HG02678 (cell line): ENCODE measurements around the gene CNTNAP2.
A peak's percentile ranks its signal among the peaks of the same experiment; 100 is the strongest.

Experiments used
- ATAC-seq: cut with Tn5 transposase; IDR thresholded peaks from one replicate; pipeline ENCODE4 v1.9.1; 2021; ENCODE audit warnings: mild to moderate bottlenecking, moderate library complexity; ENCODE audit not compliant: unreplicated experiment

The CNTNAP2 gene

DNA sequence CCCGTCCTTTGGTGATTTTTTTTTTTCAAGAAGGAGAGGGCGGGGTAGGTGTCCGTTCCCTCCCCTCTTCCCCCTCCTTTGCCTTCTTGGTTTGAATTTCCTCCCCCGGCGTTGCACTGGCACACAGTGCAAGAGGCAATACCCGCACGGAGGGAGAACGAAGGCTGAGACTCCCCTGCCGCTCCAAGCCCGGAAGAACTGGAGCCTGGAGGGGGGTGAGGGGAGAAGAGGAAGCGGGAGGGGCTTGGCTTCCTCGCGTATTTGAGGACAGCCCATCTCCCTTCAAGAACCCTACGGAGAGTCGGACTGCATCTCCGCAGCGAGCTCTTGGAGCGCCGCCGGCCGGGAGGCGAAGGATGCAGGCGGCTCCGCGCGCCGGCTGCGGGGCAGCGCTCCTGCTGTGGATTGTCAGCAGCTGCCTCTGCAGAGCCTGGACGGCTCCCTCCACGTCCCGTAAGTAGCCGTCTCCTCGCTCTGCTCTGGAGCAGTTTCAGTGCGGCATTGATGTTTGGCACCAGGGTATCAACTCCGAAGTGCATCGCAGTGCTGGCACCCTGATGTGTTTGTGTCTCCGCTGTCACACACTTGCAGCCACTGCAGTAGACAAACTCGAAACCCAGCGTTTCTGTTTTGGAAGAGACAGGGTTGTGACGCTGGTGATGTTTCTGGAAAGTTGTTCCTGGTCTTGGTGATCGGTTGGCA is at the start of gene CNTNAP2:
TSS of gene CNTNAP2 (plus strand) at position 281 of the 702 bp plus-strand sequence. CDS start at position 357, 76 bp downstream.
- ATAC-seq = no peak

DNA sequence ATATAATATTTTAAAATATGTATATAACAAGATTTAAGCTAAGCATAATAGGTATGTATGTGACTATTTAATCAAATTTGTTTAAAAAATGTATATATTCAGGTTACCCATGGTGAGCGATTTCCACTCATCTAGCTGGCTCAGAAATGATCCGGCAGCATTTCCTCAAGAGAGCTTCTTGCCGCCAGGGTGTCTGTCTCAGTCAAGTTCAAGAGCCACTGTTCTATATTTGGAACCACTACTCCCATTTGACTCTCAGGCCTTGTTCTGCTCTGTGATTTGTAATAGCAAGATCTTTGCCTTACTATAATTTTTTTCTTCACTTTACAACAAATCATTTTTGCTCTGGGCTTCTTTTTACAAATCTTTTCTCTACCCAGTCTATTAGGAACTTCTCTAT is 48.7 kb upstream of the CNTNAP2 start:
- no peak for ATAC-seq

DNA sequence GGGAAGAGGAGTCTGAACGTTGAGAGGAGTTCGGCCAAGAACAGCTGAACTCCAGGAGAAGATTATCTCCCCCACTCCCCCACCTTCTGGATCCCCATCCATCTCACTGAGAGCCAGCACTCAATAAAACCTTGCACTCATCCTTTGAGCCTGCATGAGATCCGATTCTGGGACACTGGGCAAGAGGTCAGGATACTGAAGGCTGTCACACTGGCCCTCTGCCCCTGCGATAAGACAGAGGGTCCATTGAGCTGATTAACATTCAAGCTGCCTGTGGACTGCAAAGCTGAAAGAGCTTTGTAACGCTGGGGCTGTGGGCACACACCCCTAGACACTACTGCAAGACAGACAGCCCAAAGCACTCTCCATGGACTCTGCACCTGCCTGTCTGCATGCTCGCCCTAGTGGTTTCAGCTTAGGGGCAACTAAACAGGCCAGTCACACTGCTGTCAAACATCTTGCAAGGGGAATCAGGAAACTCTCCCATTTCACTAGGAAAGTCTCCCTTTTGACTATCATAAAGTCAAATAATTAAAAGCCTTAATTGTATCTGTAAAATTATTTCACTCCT is 42.3 kb upstream of the CNTNAP2 start:
- no peak for ATAC-seq

DNA sequence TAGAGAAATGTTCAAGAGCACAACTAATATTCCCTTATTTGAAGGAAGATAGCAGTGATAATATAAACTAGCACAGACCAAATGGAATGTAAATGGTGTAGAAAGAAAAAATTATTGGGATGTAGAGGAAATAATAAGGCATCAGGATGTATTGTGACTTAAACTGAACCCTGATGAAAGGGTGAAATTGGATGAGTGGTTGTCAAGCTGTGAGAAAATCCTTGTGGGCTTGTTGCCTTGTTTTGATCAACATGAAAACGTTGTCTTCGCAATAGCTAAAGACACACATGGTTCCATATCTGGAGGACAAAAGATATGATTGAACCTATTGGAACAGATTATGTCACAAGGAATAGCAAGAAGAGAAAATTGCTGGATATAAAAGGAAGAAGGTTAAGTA is 40.3 kb upstream of the CNTNAP2 start:
- no peak for ATAC-seq

DNA sequence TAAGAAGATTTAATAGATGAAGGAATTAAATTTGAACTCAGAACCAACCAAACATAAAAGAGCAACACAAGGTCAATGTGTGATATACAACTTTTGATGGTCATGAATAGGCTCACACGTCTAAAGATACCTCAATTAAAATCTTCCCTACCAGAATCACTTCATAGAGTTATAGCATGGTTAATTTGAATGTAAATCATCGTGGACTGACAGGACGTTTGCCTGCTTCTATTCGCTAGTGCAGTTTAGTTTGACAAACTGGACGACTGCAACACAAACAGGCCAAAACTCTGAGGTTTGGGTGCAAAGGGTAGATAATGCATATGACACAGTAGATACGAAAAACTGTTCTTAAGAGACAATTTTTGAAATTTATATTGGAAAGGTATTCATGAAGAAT is 32.5 kb upstream of the CNTNAP2 start:
- no peak for ATAC-seq

DNA sequence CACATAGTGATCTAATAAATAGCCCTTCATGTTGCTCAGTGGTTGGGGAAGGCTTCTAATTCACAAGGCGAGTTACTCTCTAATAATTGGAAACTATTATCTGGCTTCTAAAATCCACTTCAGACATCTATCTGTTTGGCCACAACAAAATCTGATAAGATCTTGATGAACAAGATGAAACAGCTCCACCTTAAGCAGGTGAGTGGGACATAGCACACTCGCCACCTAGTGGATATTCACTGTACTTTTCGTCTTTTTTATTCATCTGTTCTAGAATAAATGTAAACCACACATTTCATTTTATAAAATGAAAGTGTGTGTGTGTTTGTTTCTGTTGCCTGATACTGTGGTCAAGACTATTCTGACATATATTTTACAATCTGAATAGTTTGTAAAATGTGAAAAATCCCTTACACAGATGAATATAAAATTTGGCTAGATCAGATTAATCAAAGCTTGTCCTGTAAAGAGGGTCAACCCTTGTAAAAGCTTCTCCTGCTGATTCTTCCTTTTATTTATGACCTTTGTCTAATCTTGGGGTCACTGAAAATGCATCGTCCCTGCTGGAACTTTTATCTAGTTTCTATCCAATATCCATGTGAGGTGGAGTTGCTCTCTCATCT is 26.5 kb upstream of the CNTNAP2 start:
- peak; percentile 81 for ATAC-seq

DNA sequence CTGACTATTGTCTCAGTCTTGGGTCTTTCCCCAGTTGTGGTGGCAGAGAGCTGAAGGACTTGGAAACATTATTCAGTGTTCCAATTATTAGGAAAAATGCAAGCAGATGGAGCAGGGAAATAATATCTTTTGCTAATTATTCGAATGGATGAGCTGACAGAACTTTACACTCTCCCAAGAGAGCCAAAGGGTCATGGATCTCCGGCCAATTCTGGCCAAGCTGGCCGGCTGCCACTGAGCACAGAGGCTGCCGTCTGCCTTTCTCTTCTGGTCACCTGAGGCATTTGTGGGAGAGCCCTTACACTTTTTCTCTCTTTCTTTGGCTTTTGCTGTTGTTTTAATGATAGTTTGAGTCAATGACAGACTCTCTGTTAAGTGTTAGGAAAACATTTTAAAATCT is 22.2 kb upstream of the CNTNAP2 start:
- no peak for ATAC-seq

DNA sequence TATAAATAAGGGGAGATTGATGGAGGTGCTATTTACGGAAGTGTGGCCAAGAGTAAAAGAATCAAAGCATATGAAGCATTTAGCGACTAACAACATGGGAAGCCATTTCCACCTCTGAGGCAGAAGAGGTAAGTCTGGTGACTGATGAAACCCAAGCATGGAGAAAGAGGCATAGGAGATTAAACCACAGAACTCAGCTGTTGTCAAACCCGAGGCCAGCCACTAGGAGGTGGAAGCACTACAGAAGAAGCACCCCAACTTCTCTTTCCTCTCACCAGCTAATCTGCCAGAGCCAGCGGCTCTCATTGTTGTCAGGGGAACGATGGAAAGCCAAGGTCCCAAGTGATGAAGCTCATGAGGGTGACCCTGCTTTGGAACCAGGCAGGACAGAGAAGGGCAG is 19.6 kb upstream of the CNTNAP2 start:
- no peak for ATAC-seq

DNA sequence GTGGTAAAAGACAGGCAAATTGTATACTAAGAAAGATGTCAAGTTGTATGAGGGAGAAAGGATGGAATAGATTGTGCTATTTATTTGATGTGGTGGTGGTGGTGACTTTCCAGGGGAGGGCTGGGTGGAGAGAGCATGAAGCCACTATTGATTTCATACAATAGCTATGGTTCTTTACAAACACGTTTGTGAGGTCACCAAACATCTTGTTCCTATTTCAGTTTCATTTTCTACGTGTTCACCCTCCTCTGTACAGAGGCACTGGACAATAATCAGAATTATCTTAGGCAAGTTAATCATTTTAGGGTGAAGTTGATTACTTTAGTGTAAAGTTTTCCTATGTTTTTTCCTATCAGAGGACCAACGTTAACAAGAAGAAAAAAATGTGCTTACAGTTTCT is 10.3 kb upstream of the CNTNAP2 start:
- ATAC-seq = no peak

DNA sequence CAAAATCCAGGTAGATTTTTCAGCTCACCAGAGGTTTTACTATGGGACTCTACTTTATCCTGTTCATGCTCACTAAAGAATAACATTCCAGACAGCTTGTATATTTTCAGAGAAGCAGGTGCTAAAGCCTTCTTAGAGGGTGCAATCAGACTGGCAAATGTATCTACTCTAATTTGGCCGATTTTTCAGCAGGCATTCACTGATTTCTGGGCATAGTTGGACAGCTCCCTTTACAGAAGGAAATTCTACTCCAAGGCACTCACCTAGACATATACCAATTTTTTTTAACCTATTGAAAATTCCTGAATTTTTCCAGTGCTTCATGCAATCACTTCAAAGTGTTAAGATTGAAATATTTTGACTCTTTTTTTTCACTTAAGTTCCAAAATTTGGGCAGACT is 3.8 kb upstream of the CNTNAP2 start:
- ATAC-seq = no peak

DNA sequence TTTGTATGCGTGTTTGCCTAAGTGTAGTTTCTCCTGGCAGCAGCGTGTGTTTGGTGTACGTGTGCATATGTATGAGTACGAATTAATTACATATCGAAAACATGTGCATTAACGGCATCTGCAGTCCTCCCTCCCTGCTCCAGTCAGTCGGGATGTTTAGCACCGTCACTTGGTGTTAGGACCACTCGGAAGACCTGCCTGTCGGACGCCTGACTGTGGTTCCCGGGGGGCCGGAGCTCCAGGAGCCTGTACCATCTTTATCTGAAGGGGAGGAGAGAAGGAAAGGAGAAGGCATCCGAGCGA is 1.1 kb upstream of the CNTNAP2 start:
- ATAC-seq = no peak

DNA sequence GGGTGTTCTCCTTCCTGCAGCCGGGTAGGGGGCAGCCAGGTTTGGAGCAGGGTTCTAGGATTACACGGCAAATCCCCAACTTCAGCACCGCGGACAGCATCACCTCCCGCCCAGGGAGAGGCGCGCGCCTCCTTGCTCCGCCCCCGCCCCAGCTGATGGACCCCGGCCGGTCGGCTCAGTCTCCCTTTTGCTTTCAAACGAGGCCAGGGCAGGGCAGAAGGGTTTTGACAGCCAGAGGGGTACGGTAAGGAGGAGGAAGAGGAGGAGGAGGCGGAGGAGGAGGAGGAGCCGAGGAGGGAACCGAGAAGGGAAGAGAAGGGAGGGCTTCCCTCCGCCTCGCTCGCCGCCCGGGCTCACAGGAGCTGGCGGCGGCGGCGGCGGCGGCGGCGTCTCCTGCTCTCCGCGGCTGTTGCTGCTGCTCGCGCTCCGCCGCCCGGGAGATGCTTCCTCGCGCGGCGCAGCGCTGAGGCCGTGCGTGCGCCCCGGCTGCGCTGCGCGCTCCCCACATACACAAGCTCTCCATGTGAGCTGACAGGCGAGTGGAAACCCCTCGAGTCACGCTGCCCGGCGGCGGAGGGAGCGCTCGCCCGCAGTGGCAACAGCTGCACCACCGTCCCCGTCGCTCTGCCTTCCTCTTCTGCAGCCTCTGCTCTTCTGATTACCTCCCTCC is 615 bp upstream of the CNTNAP2 start:
- ATAC-seq = peak; percentile 53

DNA sequence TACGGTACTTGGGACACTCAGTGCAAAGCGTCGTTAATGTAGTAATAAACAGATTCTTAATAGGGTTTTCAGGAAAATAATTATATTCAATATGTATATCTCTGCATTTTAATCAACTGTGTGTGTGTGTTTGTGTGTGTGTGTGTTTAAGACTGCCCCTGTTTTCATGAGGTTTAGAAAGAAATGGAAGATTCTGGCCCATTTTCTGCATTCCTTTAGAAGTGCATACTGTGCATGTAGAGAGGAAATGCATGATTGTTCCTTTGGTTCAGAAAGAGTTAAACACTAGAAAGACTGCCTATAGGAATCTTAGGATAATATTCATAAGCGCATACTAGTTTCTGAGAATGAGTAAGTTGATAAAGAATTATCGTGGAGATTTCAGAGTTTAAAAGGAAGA is 975 bp downstream of the CNTNAP2 start:
- ATAC-seq = no peak

DNA sequence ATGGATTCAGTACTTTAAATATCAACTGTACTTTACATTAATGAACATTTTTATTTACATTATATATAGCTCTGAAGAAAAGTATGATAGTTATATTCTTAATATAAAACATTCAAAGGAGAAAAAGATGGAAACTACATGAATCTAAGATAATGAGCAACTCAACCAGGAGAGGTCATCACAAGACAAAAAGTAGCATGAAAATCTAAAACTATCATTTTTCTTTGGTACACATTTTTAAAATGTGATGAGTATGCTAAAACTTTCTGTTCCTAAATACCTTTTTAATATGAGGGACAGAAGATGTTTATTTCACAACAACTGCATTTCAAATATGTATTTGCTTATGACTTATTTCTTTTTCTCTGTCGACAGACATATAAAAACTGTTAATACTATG is 2.4 kb downstream of the CNTNAP2 start:
- ATAC-seq = no peak

DNA sequence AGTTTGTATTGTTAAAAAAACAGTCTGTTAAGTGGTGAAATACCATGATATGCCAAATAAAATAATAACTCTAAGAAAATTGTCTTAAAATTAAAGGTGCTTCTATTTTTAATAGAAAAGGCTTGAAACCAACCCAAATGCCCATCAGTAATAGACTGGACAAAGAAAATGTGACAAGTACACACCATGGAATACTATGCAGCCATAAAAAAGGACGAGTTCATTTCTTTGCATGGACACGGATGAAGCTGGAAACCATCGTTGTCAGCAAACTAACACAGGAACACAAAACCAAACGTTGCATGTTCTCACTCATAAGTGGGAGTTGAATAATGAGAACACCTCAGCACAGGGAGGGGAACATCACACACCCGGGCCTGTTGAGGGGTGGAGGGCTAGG is 7.1 kb downstream of the CNTNAP2 start:
- no peak for ATAC-seq

DNA sequence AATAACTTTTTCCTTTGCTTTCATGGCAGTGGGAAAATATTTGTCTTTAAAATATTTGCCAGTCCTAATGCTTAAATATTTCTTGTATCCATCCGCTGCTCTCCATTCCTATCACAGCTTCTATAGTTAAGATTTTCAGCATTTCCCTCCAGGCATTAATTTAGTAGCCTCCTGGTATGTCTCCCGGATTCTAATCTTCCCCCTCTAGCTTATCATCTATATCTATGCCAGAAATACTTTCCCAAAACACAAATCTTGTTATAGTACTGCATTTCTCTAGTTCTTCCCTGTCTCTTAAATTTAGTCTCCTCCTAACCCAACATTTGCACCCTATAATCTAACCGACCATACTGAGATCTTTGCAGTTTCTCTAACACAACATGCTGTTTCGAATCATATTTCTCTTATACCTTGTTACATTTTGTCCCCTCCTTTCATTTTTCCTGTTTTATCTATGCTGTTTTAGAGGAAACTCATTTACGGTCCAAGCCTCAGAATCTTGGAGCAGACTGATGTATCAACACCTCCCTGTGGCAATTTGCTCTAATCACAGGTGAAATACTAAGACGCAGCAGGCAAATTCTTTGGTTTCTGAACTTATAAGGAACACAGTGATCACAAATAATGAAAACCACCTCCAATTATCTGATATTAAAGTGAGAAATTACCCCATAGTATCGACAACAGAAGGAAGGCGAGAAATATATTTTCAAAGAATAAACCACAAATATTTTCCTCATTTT is 10.3 kb downstream of the CNTNAP2 start:
- ATAC-seq = no peak

DNA sequence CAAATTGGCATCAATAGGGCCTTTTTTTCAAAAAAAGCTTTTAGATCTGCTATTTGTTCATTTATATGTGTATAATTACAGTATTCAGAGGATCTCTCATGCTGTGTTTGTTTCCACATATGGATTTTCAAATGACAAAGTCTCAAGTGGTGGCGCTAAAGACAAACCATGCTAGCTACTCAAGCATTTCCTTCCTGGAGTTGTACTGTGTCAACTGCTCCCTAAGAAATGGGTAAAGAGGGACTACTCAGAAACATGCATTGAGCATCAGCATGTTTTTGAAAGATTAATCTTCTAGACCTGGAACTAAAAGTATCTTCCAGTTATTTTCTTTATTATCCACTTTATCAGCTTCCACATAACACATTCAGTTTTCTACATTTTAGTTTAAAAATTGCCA is 12.7 kb downstream of the CNTNAP2 start:
- no peak for ATAC-seq

DNA sequence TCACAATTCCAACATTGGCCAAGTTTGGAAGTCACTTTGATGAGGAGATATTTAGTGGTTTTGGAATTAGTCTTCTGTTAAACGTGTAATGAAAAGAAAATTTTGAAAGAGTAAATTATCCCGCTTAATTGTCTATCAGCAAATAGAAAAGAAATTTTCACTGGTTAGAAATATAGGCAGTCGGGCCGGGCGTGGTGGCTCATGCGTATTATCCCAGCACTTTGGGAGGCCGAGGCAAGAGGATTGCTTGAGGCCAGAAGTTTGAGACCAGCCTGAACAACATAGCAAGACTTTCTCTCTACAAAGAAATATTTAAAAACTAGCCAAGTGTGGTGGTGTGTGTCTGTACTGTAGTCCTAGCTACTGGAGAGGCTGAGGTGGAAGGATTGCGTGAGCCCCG is 13.4 kb downstream of the CNTNAP2 start:
- ATAC-seq = no peak

DNA sequence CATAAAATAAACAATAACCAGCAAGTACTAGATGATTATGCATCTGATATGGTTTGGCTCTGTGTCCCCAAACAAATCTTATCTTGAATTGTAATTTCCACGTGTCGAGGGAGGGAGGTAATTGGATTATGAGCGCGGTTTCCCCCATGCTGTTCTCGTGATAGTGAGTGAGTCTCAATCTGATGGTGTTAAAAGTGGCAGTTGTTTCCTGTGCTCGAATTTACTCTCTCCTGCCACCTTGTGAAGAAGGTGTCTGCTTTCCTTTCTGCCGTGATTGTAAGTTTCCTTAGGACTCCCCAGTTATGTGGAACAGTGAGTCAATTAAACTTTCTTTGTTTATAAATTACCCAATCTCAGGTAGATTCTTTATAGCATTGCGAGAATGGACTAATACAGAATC is 15.1 kb downstream of the CNTNAP2 start:
- no peak for ATAC-seq

DNA sequence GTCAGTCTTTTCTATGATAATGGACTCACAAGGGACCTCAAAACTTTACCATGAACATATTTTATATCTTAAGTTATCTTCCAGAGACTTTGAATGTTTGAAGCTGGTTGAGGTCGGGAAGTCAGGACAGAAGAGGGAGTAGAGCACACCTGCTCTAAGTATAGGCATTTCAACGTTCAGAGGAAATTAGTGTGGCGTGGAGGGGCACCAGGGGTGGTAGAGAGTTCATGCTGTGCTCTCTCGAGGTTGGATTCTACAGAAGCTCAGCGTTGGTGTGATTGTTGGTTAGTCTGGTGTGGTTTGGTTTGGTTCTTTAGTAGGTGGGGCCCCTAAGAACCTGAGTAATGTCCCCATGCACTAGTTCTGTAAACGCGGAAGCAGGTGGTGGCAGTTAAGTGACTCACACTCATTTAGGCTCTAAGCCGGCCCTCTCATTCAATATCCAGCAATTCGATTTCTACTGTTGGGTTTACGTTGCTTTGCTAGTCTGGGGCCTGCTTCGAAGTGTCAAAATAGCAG is 19.8 kb downstream of the CNTNAP2 start:
- ATAC-seq = no peak

DNA sequence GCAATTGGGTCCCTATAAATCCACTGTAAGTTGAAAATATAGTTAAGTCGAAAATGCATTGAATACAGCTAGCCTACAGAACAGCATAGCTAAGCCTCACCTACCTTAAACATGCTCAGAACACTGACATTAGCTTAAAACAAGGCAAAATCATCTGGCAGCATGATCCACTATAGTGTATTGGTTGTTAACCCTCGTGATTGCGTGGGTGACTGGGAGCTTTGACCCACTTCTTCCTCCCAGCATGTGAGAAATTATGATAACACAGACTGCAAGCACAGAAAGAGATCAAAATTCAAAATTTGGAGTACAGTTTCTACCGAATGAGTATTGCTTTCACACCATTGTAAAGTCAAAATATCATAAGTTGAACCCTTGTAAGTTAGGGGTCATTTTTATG is 22.3 kb downstream of the CNTNAP2 start:
- no peak for ATAC-seq
